HCT116 (cell line): ENCODE results near the gene LRRC51. TPM values are rescaled to one million over a fixed set of nuclear protein-coding genes. Genes with fewer than 3 reads are reported as not detected.

Source experiments
- ATAC-seq: fragments of 200-7000 bp; cut with Tn5 transposase; 2 replicates; pipeline ENCODE4 v1.9.1; 2020; ENCODE audit warnings: mild to moderate bottlenecking, moderate library complexity
- BruUV-seq: library from RNA; stranded (reverse); fragments of 400-500 nt; replicated peaks from 2 replicates; lab custom pipeline; 2021; lab: Mats Ljungman, UMichigan
- CTCF ChIA-PET: fragments of 300-600 bp; sonication (Branson Sonifier 250); formaldehyde crosslinking; loops from one replicate; lab custom pipeline; 2021; ENCODE audit warnings: antibody characterized with exemption; lab: Charles Lee
- POLR2A ChIA-PET: fragments of 300-600, 350-600 bp; sonication (Branson Sonifier 250); formaldehyde crosslinking; loops from one replicate; lab custom pipeline; 2021; ENCODE audit warnings: antibody characterized with exemption; lab: Charles Lee
- RAD21 ChIA-PET, 2 experiments: fragments of 300-600 bp; sonication (Branson Sonifier 250); formaldehyde crosslinking; loops; one replicate each; lab custom pipeline; 2023; ENCODE audit warnings: low total read pairs in 2 of 2; ENCODE audit not compliant: uncharacterized antibody in 2 of 2, unreplicated experiment in 2 of 2, low non-redundant PET in 1 of 2; lab: Charles Lee
- DNase-seq: peaks from one replicate; pipeline ENCODE4 v3.0.0-alpha.2; 2010; ENCODE audit warnings: low read depth, low spot score
- H2AFZ ChIP-seq: fragments of 200-600 bp; shearing (Covaris generic), sonication (generic); 2 replicates; pipeline ENCODE4 v1.6.1; 2017; ENCODE audit warnings: low read depth, mixed run types, mixed read lengths, antibody characterized with exemption, low read length; ENCODE audit not compliant: poor library complexity, severe bottlenecking
- H3K27ac ChIP-seq: 2 replicates; pipeline ENCODE4 v1.5.1; 2012; ENCODE audit warnings: low read depth, low read length
- H3K27me3 ChIP-seq: fragments of 200-600 bp; sonication (generic); 2 replicates; pipeline ENCODE4 v1.6.1; 2016; ENCODE audit warnings: mixed run types, low read length, mixed read lengths; ENCODE audit not compliant: insufficient read depth
- H3K36me3 ChIP-seq, 2 experiments: fragments of 200-500 bp in 1 of 2; fragments of 200-600 bp in 1 of 2; sonication (Bioruptor generic) in 1 of 2; sonication (generic) in 1 of 2; 2 replicates each; pipeline versions ENCODE4 v1.5.1 to v1.6.1; 2014 to 2016; ENCODE audit warnings: low read length in 2 of 2, inconsistent platforms in 1 of 2, mixed read lengths in 1 of 2, mixed run types in 1 of 2; ENCODE audit not compliant: insufficient read depth in 2 of 2, control insufficient read depth in 1 of 2
- H3K4me1 ChIP-seq, 2 experiments: fragments of 200-600 bp in 1 of 2; sonication (generic) in 1 of 2; 2 replicates each; pipeline versions ENCODE4 v1.5.1 to v1.6.1; 2012 to 2017; ENCODE audit warnings: low read length in 2 of 2, inconsistent platforms in 1 of 2, mild to moderate bottlenecking in 1 of 2, mixed read lengths in 1 of 2, mixed run types in 1 of 2, moderate library complexity in 1 of 2; ENCODE audit not compliant: insufficient read depth in 2 of 2, control insufficient read depth in 1 of 2
- H3K4me2 ChIP-seq: fragments of 200-600 bp; sonication (generic); 2 replicates; pipeline ENCODE4 v1.6.1; 2017; ENCODE audit warnings: mixed run types, low read length, mixed read lengths
- H3K4me3 ChIP-seq, 2 experiments: fragments of 200-600 bp in 1 of 2; sonication (generic) in 1 of 2; replicated peaks in 1 of 2; 2 replicates each; pipeline ENCODE4 v1.5.1; 2011 to 2016; ENCODE audit warnings: low read length in 2 of 2, control low read depth in 1 of 2, low read depth in 1 of 2, mild to moderate bottlenecking in 1 of 2, mixed read lengths in 1 of 2, mixed run types in 1 of 2
- H3K79me2 ChIP-seq: fragments of 200-600 bp; sonication (generic); 2 replicates; pipeline ENCODE4 v1.6.1; 2017; ENCODE audit warnings: mild to moderate bottlenecking, mixed run types, low read length, moderate library complexity, mixed read lengths; ENCODE audit not compliant: insufficient read depth
- H3K9ac ChIP-seq: fragments of 200-600 bp; sonication (generic); 2 replicates; pipeline ENCODE4 v1.6.1; 2016; ENCODE audit warnings: low read length, mixed read lengths
- H3K9me2 ChIP-seq: fragments of 200-600 bp; sonication (generic), shearing (Covaris generic); 2 replicates; pipeline ENCODE4 v1.6.1; 2017; ENCODE audit warnings: mixed run types, mild to moderate bottlenecking, moderate library complexity; ENCODE audit not compliant: insufficient read depth
- H3K9me3 ChIP-seq, 2 experiments: fragments of 200-500 bp in 1 of 2; fragments of 200-600 bp in 1 of 2; sonication (Bioruptor generic) in 1 of 2; sonication (generic) in 1 of 2; 2 replicates each; pipeline ENCODE4 v1.6.1; 2014 to 2017; ENCODE audit warnings: low read length in 2 of 2, mixed read lengths in 2 of 2, inconsistent platforms in 1 of 2, low read depth in 1 of 2, mild to moderate bottlenecking in 1 of 2, mixed run types in 1 of 2, moderate library complexity in 1 of 2; ENCODE audit not compliant: control insufficient read depth in 1 of 2, insufficient read depth in 1 of 2
- H4K20me1 ChIP-seq: fragments of 200-600 bp; sonication (generic), shearing (Covaris generic); 2 replicates; pipeline ENCODE4 v1.6.1; 2017; ENCODE audit warnings: mixed run types, mild to moderate bottlenecking, moderate library complexity; ENCODE audit not compliant: insufficient read depth
- CBX3 ChIP-seq: IDR thresholded peaks from 2 replicates; pipeline ENCODE4 v1.6.1; 2012; ENCODE audit warnings: low read depth
- EGR1 ChIP-seq: IDR thresholded peaks from 2 replicates; pipeline ENCODE4 v1.6.1; 2012; ENCODE audit warnings: low read depth
- POLR2A ChIP-seq: IDR thresholded peaks from 2 replicates; pipeline ENCODE4 v1.7.0; 2011; ENCODE audit warnings: borderline replicate concordance; ENCODE audit not compliant: insufficient read depth, insufficient read length; ENCODE audit errors: extremely low read depth
- RAD21 ChIP-seq: IDR thresholded peaks from 2 replicates; pipeline ENCODE4 v1.6.1; 2012; ENCODE audit warnings: low read depth, mild to moderate bottlenecking
- SP1 ChIP-seq: IDR thresholded peaks from 2 replicates; pipeline ENCODE4 v1.6.1; 2012; ENCODE audit warnings: low read depth
- SRF ChIP-seq: IDR thresholded peaks from 2 replicates; pipeline ENCODE4 v1.6.1; 2012; ENCODE audit warnings: low read depth
- TCF7L2 ChIP-seq: IDR thresholded peaks from 2 replicates; pipeline ENCODE4 v1.7.0; 2011; ENCODE audit warnings: borderline replicate concordance, inconsistent platforms; ENCODE audit not compliant: insufficient read depth, insufficient read length; ENCODE audit errors: extremely low read depth
- intact Hi-C: fragments of 100-400 bp; cut with micrococcal nuclease; formaldehyde crosslinking; loops from 2 replicates; pipeline ENCODE4 v1.10.0; 2022
- total RNA-seq: library from RNA; stranded (reverse); gene quantifications from one replicate; pipeline ENCODE4 v1.2.1, GENCODE V29; 2021; ENCODE audit not compliant: unreplicated experiment
- TF ChIP-seq, protein P1 (sequence below): IDR thresholded peaks from 2 replicates; pipeline ENCODE4 v1.6.1; 2012; ENCODE audit warnings: low read depth
- TF ChIP-seq, protein P2 (sequence below): IDR thresholded peaks from 2 replicates; pipeline ENCODE4 v1.6.1; 2012
- TF ChIP-seq, protein P3 (sequence below): IDR thresholded peaks from 2 replicates; pipeline ENCODE4 v1.6.1; 2012
- TF ChIP-seq, protein P4 (sequence below): IDR thresholded peaks from 2 replicates; pipeline ENCODE4 v1.6.1; 2011; ENCODE audit warnings: mild to moderate bottlenecking, low read length, moderate library complexity; ENCODE audit not compliant: insufficient replicate concordance; ENCODE audit errors: extremely low read depth

The LRRC51 gene
- total RNA-seq, 1 experiment from 2014 or later, result 10.8 TPM

DNA sequence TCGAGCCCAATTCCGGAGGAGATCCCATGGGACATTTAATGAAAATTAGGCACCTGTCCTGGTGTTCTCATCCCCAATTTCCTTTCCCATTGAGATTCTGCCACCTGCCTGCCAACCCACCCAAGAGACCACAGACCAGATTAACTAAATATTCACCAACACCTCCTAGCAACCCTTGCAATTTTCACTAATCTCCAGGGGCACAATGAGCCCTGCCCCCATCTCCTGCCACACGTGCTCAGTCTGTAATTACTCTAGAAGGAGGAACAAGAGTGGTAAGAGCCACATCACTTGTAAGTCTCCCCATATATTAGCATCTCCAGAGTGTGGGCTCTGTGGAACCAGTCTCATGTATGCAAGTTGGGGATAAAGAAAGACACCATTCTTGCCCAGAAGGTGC lies 44.0 kb upstream of the LRRC51 start (continued):
- TF ChIP-seq, protein P1, sequence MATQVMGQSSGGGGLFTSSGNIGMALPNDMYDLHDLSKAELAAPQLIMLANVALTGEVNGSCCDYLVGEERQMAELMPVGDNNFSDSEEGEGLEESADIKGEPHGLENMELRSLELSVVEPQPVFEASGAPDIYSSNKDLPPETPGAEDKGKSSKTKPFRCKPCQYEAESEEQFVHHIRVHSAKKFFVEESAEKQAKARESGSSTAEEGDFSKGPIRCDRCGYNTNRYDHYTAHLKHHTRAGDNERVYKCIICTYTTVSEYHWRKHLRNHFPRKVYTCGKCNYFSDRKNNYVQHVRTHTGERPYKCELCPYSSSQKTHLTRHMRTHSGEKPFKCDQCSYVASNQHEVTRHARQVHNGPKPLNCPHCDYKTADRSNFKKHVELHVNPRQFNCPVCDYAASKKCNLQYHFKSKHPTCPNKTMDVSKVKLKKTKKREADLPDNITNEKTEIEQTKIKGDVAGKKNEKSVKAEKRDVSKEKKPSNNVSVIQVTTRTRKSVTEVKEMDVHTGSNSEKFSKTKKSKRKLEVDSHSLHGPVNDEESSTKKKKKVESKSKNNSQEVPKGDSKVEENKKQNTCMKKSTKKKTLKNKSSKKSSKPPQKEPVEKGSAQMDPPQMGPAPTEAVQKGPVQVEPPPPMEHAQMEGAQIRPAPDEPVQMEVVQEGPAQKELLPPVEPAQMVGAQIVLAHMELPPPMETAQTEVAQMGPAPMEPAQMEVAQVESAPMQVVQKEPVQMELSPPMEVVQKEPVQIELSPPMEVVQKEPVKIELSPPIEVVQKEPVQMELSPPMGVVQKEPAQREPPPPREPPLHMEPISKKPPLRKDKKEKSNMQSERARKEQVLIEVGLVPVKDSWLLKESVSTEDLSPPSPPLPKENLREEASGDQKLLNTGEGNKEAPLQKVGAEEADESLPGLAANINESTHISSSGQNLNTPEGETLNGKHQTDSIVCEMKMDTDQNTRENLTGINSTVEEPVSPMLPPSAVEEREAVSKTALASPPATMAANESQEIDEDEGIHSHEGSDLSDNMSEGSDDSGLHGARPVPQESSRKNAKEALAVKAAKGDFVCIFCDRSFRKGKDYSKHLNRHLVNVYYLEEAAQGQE, result no peak
- TF ChIP-seq, protein P2, sequence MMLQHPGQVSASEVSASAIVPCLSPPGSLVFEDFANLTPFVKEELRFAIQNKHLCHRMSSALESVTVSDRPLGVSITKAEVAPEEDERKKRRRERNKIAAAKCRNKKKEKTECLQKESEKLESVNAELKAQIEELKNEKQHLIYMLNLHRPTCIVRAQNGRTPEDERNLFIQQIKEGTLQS, result no peak

DNA sequence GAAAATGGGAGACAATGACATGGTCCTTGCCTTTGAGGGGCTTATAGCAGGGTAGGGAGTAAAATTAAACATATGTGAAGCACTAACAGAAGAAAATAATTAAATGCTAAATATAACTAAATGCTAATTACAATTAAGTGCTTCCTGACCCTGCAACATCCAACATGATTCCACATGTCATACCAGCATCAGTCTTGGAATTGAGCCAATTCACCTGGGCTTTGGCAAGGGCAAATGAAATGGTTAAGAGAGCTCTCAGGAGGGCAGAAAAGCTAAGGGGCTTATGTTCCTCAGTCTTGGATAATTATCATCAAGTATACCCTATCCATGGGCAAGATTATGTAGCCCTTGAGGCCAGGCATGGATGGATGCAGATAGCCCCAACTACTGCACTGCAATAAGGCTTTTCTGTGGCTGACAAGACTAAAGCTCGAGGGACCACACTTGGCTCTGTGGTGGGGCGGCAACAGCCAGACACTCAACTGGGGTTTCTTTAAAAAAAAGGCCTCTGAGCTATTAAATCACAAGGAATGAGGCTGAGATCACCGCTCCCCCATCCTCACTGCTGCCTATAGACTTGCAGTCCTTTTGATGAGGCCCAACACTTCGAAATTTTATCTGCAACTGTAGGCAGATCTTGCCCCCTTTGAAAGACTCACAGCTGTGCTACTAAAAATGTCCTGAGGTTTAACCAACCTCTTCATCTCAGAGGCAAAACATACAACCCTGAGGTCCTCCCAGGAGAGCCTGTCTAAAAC lies 42.9 kb upstream of the LRRC51 start:
- Histone ChIP-seq H3K9ac (no peak overlapping the region), H3K27ac (no peak overlapping the region), H3K79me2 (peaks cover 89% of the 10 kb centered on the region), H3K4me3 (no peak overlapping the region), H3K27me3 (no peaks in the 10 kb centered on the region), H3K4me1 (peaks cover 21 to 43% of the 10 kb centered on the region in 2 experiments), H3K4me2 (no peak overlapping the region), H2AFZ (no peak overlapping the region), H3K9me2 (no peaks in the 10 kb centered on the region), H3K9me3 (no peaks in the 10 kb centered on the region), H3K36me3 (peaks cover 0 to 8% of the 10 kb centered on the region in 2 experiments; a peak in 2 of 4 replicates), H4K20me1 (no peaks in the 10 kb centered on the region)
- ChIA-PET RAD21 (no interaction called here), POLR2A (no interaction called here), CTCF (no interaction called here)
- DNase-seq (no peak), ATAC-seq (no peak)
- intact Hi-C loops, result no loop called here
- TF ChIP-seq TCF7L2 (no peak), EGR1 (no peak), POLR2A (no peak), SP1 (no peak), RAD21 (no peak), CBX3 (no peak), SRF (no peak)
- TF ChIP-seq, protein P3, sequence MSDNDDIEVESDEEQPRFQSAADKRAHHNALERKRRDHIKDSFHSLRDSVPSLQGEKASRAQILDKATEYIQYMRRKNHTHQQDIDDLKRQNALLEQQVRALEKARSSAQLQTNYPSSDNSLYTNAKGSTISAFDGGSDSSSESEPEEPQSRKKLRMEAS, result no peak
- TF ChIP-seq, protein P4, sequence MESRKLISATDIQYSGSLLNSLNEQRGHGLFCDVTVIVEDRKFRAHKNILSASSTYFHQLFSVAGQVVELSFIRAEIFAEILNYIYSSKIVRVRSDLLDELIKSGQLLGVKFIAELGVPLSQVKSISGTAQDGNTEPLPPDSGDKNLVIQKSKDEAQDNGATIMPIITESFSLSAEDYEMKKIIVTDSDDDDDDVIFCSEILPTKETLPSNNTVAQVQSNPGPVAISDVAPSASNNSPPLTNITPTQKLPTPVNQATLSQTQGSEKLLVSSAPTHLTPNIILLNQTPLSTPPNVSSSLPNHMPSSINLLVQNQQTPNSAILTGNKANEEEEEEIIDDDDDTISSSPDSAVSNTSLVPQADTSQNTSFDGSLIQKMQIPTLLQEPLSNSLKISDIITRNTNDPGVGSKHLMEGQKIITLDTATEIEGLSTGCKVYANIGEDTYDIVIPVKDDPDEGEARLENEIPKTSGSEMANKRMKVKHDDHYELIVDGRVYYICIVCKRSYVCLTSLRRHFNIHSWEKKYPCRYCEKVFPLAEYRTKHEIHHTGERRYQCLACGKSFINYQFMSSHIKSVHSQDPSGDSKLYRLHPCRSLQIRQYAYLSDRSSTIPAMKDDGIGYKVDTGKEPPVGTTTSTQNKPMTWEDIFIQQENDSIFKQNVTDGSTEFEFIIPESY, result no peak
- BruUV-seq, result no TSS peak
